Islet of Langerhans (tissue), 1 donor: Measurements from ENCODE around the gene TXNDC12.
"Not testable (repeated sequence)": the region's sequence is repeated elsewhere in the genome, so short reads cannot be mapped to it uniquely, and the experiment has no call there.

Experiments
- FAIRE-seq: peaks from one replicate; lab custom pipeline; 2011; peaks lifted over from hg19 to GRCh38; lab: Jason Lieb, UNC

The TXNDC12 gene

DNA sequence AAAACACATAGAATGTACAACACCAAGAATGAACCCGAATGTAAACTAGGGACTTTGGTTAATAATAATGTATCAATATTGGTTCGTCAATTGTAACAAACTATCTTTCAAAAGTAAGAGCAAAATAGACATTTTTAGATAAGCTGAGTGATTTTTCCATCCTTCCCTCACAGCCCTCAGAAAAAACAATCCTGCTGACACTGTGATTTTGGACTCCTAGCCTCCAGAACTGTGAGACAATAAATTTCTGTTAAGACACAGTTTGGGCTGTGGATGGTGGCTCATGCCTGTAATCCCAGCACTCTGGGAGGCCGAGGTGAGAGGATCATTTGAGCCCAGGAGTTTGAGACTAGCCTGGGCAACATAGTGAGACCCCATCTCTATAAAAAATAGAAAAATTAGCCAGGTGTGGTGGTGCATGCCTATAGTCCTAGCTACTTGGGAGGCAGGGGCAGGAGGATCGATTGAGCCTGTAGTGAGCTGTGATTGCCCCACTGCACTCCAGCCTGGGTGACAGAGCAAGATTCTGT is 9.3 kb downstream of the TXNDC12 start:
- FAIRE-seq = not testable (repeated sequence)

- no peak for FAIRE-seq
Measured at GRCh38 chr1:52045236-52045635, 9.8 kb downstream of the TXNDC12 start.

GRCh38 chr1:52041551-52042185 is 13.3 kb downstream of the TXNDC12 start:
- no peak for FAIRE-seq

DNA sequence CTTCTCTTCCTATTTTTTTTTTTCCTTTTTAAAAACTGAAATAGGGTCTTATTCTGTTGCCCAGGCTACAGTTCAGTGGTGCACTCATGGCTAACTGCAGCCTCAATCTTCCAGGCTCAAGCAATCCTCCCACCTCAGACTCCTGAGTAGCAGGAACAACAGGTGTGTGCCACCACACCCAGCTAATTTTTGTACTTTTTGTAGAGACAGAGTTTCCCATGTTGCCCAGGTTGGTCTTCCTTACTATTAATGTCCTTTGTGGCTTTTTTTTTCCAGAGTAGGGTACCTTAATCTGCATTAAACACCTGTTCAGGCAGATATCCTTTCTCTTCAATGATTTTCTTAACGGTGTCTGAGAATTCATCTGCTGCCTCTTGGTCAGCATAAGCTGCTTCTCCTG is 17.1 kb downstream of the TXNDC12 start:
- no peak for FAIRE-seq

GRCh38 chr1:52037402-52037814 is 17.6 kb downstream of the TXNDC12 start:
- no peak for FAIRE-seq

- FAIRE-seq = no peak
Measured at GRCh38 chr1:52034050-52034384, 21.0 kb downstream of the TXNDC12 start.

GRCh38 chr1:52033190-52034049 is 21.6 kb downstream of the TXNDC12 start, which contains the start of gene KTI12:
Gene KTI12, minus strand, starts transcription at chr1:52033810. Its CDS starts 49 bp downstream, at chr1:52033761.
- FAIRE-seq = peak; percentile 78

- FAIRE-seq = no peak
Measured at GRCh38 chr1:52032785-52033131, 22.2 kb downstream of the TXNDC12 start.

DNA sequence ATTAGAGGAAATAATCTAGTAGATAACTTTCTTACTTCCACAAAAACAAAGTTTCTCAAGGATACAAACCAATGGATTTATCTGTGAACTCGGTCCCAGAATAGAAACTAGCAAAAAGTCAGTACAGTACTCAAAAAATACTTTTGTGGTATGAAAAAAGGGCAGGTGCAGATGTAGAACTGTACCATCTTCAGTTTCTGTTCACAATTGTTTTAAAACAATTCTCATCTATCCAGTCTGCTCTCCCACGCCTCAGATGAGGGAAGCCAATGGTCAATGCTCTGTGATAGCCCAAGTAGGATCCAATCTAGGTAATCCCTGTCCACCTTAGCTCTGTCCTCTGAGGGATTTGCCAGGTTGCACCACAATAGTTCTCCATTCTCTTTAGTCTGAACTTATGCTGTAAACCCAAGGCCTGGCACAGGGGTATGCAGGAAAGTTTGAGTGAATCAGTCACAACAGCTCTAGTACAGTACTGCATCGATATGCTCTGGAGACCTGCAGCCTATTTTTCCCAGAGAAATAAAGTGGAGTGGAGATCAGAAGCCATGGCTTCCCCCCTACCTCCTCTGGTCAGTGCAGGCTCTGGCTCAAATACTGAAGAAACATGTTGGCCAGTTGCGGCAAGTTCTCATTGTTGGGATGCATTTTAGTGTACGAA is 22.7 kb downstream of the TXNDC12 start:
- FAIRE-seq = no peak

GRCh38 chr1:52028839-52029238 is 26.2 kb downstream of the TXNDC12 start:
- not testable (repeated sequence) for FAIRE-seq

DNA sequence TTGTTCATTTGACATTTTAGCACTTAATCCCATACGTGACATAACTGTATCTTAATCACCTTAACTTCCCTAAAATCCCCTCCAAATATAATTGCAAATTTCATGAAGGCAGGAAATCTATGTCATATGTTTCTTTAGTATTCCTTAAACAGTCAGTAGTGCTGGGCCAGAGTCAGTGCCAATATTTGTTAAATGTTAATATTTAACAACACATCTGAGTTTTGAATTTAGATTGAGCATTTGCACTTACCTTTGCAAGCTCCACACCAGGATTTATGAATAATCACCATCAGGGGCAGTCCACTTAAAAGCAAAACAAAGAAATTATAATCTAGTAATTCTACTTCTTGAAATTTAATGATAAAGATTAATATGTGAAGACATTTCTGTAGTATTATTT is 26.7 kb downstream of the TXNDC12 start:
- FAIRE-seq = peak; percentile 64

- no peak for FAIRE-seq
Measured at GRCh38 chr1:52026278-52026677, 28.7 kb downstream of the TXNDC12 start.

DNA sequence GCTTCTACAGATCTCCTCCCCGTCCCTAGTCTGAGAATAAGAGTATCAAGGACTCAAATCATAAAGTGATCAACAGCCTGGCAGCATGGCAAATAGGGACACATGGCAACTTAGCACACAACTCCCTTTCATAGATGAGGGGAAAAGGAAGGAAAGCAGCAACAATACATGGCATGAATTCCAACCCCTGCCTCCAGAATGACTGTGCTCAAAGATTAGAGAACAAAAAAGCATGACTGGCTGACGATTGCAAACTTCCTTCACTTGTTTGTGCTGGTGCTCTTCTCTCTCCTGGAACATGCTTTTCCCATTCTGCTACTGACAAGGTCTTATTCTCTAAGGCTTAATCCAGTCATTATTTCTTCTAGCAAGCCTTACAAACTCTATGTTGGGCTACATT is 32.9 kb downstream of the TXNDC12 start:
- no peak for FAIRE-seq

- no peak for FAIRE-seq
Measured at GRCh38 chr1:52008071-52008809, 46.8 kb downstream of the TXNDC12 start.

DNA sequence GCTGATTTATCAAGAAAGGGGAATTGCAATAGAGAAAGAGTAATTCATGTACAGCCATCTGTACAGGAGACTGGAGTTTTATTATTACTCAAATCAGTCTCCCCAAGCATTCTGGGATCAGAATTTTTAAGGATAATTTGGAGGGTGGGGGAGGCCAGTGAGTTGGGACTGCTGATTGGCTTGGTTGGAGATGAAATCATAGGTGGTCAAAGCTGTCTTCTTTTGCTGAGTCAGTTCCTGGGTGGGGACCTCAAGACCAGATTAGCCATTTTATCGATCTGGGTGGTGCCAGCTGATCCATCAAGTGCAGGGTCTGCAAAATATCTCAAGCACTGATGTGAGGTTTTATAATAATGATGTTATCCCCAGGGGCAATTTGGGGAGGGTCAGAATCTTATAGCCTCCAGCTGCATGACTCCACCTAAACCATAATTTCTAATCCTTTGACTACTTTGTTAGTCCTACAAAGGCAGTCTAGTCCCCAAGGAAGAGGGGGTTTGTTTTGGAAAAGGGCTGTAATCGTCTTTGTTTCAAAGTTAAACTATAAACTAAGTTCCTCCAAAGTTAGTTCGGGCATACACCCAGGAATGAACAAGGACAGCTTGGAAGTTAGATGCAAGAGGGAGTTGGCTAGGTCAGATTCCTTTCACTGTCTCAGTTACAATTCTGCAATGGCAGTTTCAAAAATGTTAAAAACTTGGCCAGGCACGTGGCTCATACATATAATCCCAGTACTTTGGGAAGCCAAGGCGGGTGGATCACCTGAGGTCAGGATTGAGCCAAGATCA is 47.6 kb downstream of the TXNDC12 start:
- no peak for FAIRE-seq

DNA sequence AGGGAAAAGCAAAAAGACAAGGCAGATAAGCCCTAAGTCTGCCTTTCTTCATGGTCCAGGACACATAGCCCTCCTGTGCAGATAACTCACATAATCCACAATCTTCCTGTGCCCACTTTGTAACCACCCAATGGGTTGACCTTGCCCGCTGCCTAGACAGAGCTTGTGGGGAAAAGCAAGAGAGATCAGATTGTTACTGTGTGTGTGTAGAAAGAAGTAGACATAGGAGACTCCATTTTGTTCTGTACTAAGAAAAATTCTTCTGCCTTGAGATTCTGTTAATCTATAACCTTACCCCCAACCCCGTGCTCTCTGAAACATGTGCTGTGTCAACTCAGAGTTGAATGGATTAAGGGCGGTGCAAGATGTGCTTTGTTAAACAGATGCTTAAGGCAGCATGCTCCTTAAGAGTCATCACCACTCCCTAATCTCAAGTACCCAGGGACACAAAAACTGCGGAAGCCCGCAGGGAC is 48.9 kb downstream of the TXNDC12 start:
- FAIRE-seq = not testable (repeated sequence)

DNA sequence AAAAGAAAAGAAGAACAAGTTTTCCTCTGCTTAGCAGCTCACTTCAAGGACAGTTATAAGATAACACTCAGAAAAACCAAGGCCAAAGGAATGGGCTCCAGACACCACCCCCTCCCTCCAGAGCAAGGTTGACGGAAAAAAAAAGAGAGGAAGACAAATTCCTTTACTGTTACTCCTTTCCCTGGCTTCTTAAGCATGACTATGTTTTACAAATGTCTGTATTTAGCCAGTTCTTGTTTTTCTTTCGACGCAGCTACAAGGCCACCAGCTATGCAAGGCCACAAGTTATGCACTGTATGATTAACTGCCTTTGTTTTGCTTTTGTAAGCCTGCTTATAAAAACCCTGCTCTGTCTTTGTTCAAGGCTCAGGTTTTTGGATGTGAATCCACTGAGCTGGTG is 49.4 kb downstream of the TXNDC12 start:
- FAIRE-seq = not testable (repeated sequence)

DNA sequence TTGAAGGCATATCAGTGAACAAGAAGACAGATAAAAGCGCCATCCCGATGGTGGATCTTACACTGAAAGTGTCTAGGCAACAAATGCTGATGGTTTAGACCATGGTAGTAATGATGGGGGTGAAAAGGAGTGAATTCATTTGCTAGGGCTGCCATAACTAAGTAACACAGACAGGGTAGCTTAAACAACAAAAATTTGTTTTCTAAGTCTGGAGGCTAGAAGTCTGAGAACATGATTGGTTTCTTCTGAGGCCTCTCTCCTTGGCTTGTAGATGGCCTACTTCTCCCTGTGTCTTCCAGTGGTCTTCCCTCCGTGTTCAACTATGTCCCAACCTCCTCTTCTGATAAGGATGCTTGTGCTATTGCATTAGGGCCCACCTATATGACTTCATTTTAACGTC is 51.1 kb downstream of the TXNDC12 start:
- no peak for FAIRE-seq

- FAIRE-seq = peak; percentile 70
Measured at GRCh38 chr1:52002038-52002917, 52.7 kb downstream of the TXNDC12 start.

- no peak for FAIRE-seq
Measured at GRCh38 chr1:51998701-51999100, 56.3 kb downstream of the TXNDC12 start.
